ENCODE results near the gene PIP5K1B.

DNA sequence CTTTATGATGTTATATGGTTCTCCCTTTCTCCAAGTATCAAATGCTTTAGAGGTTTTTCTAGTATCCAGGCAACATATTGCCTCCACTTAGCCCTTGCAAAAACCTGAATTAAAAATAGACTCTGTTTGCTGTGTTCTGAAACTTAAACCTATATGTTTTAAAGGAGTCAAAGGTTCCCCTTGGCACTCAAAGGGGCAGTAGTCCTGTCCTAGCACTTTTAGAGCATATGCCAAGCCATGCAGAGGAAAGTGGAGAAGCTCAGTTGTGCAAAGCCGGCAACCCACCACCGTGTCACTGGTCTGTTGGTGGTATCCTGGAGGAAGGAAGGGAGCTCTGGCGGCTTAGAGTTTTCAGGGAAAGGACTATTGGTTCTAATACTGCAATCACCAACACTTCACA is 154.3 kb downstream of the PIP5K1B start:
- TF ChIP-seq POLR2A (IDR thresholded peaks at IDR 0.05): no peak
- TF ChIP-seq, protein P1, sequence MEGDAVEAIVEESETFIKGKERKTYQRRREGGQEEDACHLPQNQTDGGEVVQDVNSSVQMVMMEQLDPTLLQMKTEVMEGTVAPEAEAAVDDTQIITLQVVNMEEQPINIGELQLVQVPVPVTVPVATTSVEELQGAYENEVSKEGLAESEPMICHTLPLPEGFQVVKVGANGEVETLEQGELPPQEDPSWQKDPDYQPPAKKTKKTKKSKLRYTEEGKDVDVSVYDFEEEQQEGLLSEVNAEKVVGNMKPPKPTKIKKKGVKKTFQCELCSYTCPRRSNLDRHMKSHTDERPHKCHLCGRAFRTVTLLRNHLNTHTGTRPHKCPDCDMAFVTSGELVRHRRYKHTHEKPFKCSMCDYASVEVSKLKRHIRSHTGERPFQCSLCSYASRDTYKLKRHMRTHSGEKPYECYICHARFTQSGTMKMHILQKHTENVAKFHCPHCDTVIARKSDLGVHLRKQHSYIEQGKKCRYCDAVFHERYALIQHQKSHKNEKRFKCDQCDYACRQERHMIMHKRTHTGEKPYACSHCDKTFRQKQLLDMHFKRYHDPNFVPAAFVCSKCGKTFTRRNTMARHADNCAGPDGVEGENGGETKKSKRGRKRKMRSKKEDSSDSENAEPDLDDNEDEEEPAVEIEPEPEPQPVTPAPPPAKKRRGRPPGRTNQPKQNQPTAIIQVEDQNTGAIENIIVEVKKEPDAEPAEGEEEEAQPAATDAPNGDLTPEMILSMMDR (IDR thresholded peaks at IDR 0.05 in 4 of 5, conservative IDR thresholded peaks at IDR 0.05 in 1 of 5): no peak
